Measurements from ENCODE around the gene EML2. TPM values are rescaled to one million over a fixed set of nuclear protein-coding genes. Genes with fewer than 3 reads are reported as not detected.
A peak's percentile ranks its signal among the peaks of the same experiment; 100 is the strongest.

Gene EML2
- total RNA-seq, 2 experiments from 2014 or later, result 93.1 to 94.2 TPM

GRCh38 chr19:45600340-45600885 is 38.8 kb downstream of the EML2 start:
- Mint-ChIP-seq H3K4me3 (no peak overlapping the region), H3K9me3 (no peaks in the 10 kb centered on the region), H3K27me3 (peaks cover 74% of the 10 kb centered on the region), H3K36me3 (peaks cover 5% of the 10 kb centered on the region), H3K4me1 (peaks cover 23% of the 10 kb centered on the region), H3K27ac (no peak overlapping the region)
- no peak for DNase-seq
- POLR2A ChIA-PET, result interaction anchor here (0.6 kb wide), 1 partner anchor 7 kb away, joined by 6 read pairs; no protein-coding TSS in a partner anchor
- no peak for ATAC-seq (ENCODE audit: low read depth)

GRCh38 chr19:45599286-45599685 is 39.9 kb downstream of the EML2 start:
- no peak overlapping the region for H3K27ac Mint-ChIP-seq
- H3K4me1 Mint-ChIP-seq, result peaks cover 23% of the 10 kb centered on the region
- no peak for ATAC-seq (ENCODE audit: low read depth)
- H3K36me3 Mint-ChIP-seq, result peaks cover 5% of the 10 kb centered on the region
- H3K4me3 Mint-ChIP-seq, result peak overlapping the region; percentile 11
- H3K9me3 Mint-ChIP-seq, result no peaks in the 10 kb centered on the region
- H3K27me3 Mint-ChIP-seq, result peaks cover 74% of the 10 kb centered on the region
- POLR2A ChIA-PET, result no interaction called here
- no peak for DNase-seq

- POLR2A ChIA-PET, result interaction anchor here (1.0 kb wide), 1 partner anchor 43 kb away, joined by 3 read pairs; no protein-coding TSS in a partner anchor
- peaks cover 5% of the 10 kb centered on the region for H3K36me3 Mint-ChIP-seq
- peak overlapping the region; percentile 17 for H3K4me3 Mint-ChIP-seq
- no peak for DNase-seq
- H3K27me3 Mint-ChIP-seq, result peaks cover 70% of the 10 kb centered on the region
- no peak overlapping the region for H3K27ac Mint-ChIP-seq
- peaks cover 23% of the 10 kb centered on the region for H3K4me1 Mint-ChIP-seq
- no peaks in the 10 kb centered on the region for H3K9me3 Mint-ChIP-seq
- ATAC-seq (ENCODE audit: low read depth), result peak; percentile 17
Observed at GRCh38 chr19:45598267-45599001, 40.8 kb downstream of the EML2 start.

- POLR2A ChIA-PET, result interaction anchor here (0.7 to 1.0 kb wide), 2 partner anchors 44 to 87 kb away, joined by 3 read pairs; no protein-coding TSS in a partner anchor
- H3K36me3 Mint-ChIP-seq, result peaks cover 3% of the 10 kb centered on the region
- ATAC-seq (ENCODE audit: low read depth), result no peak
- peaks cover 62% of the 10 kb centered on the region for H3K27me3 Mint-ChIP-seq
- H3K4me3 Mint-ChIP-seq, result no peak overlapping the region
- H3K4me1 Mint-ChIP-seq, result peaks cover 22% of the 10 kb centered on the region
- no peak overlapping the region for H3K27ac Mint-ChIP-seq
- H3K9me3 Mint-ChIP-seq, result no peaks in the 10 kb centered on the region
- no peak for DNase-seq
Observed at GRCh38 chr19:45597425-45598111, 41.6 kb downstream of the EML2 start.

GRCh38 chr19:45595814-45596213 is 43.4 kb downstream of the EML2 start:
- H3K36me3 Mint-ChIP-seq, result no peaks in the 10 kb centered on the region
- peaks cover 53% of the 10 kb centered on the region for H3K27me3 Mint-ChIP-seq
- no peak overlapping the region for H3K27ac Mint-ChIP-seq
- no peak overlapping the region for H3K4me3 Mint-ChIP-seq
- POLR2A ChIA-PET, result interaction anchor here (0.6 kb wide), 1 partner anchor 43 kb away, joined by 3 read pairs; the partner anchor contains the start of gene EML2
- DNase-seq, result no peak
- ATAC-seq (ENCODE audit: low read depth), result no peak
- H3K9me3 Mint-ChIP-seq, result no peaks in the 10 kb centered on the region
- H3K4me1 Mint-ChIP-seq, result peaks cover 22% of the 10 kb centered on the region

- ATAC-seq (ENCODE audit: low read depth), result no peak
- H3K27ac Mint-ChIP-seq, result no peak overlapping the region
- POLR2A ChIA-PET, result interaction anchor here (0.6 to 0.7 kb wide), 2 partner anchors 7 to 86 kb away, joined by 4 to 6 read pairs; no protein-coding TSS in a partner anchor
- no peak overlapping the region for H3K4me3 Mint-ChIP-seq
- H3K36me3 Mint-ChIP-seq, result no peaks in the 10 kb centered on the region
- H3K9me3 Mint-ChIP-seq, result no peaks in the 10 kb centered on the region
- H3K27me3 Mint-ChIP-seq, result peaks cover 50% of the 10 kb centered on the region
- peaks cover 12% of the 10 kb centered on the region for H3K4me1 Mint-ChIP-seq
- no peak for DNase-seq
Observed at GRCh38 chr19:45593520-45593919, 45.7 kb downstream of the EML2 start.

- Mint-ChIP-seq H3K27ac (no peak overlapping the region), H3K27me3 (peaks cover 39% of the 10 kb centered on the region), H3K4me1 (peaks cover 7% of the 10 kb centered on the region), H3K36me3 (no peaks in the 10 kb centered on the region), H3K9me3 (no peaks in the 10 kb centered on the region), H3K4me3 (no peak overlapping the region)
- peak; percentile 25 for ATAC-seq (ENCODE audit: low read depth)
- DNase-seq, result no peak
- POLR2A ChIA-PET, result no interaction called here
Observed at GRCh38 chr19:45592366-45592765, 46.8 kb downstream of the EML2 start.

- Mint-ChIP-seq H3K4me3 (no peak overlapping the region), H3K4me1 (peaks cover 7% of the 10 kb centered on the region), H3K27ac (no peak overlapping the region), H3K36me3 (no peaks in the 10 kb centered on the region), H3K27me3 (peaks cover 33% of the 10 kb centered on the region), H3K9me3 (no peaks in the 10 kb centered on the region)
- POLR2A ChIA-PET, result no interaction called here
- ATAC-seq (ENCODE audit: low read depth) (no peak), DNase-seq (no peak)
Observed at GRCh38 chr19:45591638-45592005, 47.6 kb downstream of the EML2 start.

GRCh38 chr19:45591004-45591637 is 48.1 kb downstream of the EML2 start:
- Mint-ChIP-seq H3K4me1 (peaks cover 7% of the 10 kb centered on the region), H3K4me3 (no peak overlapping the region), H3K36me3 (no peaks in the 10 kb centered on the region), H3K27me3 (peaks cover 29% of the 10 kb centered on the region), H3K9me3 (no peaks in the 10 kb centered on the region), H3K27ac (no peak overlapping the region)
- ATAC-seq (ENCODE audit: low read depth), result peak; percentile 60
- DNase-seq, result peak; percentile 53
- POLR2A ChIA-PET, result no interaction called here

- H3K27me3 Mint-ChIP-seq, result peaks cover 25% of the 10 kb centered on the region
- no peaks in the 10 kb centered on the region for H3K36me3 Mint-ChIP-seq
- H3K4me1 Mint-ChIP-seq, result peaks cover 9% of the 10 kb centered on the region
- ATAC-seq (ENCODE audit: low read depth) (no peak), DNase-seq (no peak)
- H3K4me3 Mint-ChIP-seq, result no peak overlapping the region
- H3K9me3 Mint-ChIP-seq, result no peaks in the 10 kb centered on the region
- POLR2A ChIA-PET, result no interaction called here
- H3K27ac Mint-ChIP-seq, result no peak overlapping the region
Observed at GRCh38 chr19:45590300-45591003, 48.7 kb downstream of the EML2 start.

- H3K27ac Mint-ChIP-seq, result peak overlapping the region; percentile 40
- no peaks in the 10 kb centered on the region for H3K36me3 Mint-ChIP-seq
- H3K4me3 Mint-ChIP-seq, result no peak overlapping the region
- peaks cover 13% of the 10 kb centered on the region for H3K4me1 Mint-ChIP-seq
- H3K27me3 Mint-ChIP-seq, result peaks cover 25% of the 10 kb centered on the region
- POLR2A ChIA-PET, result no interaction called here
- DNase-seq (no peak), ATAC-seq (ENCODE audit: low read depth) (no peak)
- H3K9me3 Mint-ChIP-seq, result no peaks in the 10 kb centered on the region
Observed at GRCh38 chr19:45589768-45590167, 49.4 kb downstream of the EML2 start.

- H3K27me3 Mint-ChIP-seq, result peaks cover 25% of the 10 kb centered on the region
- no peak overlapping the region for H3K27ac Mint-ChIP-seq
- peaks cover under 1% of the 10 kb centered on the region for H3K36me3 Mint-ChIP-seq
- H3K4me1 Mint-ChIP-seq, result peaks cover 15% of the 10 kb centered on the region
- POLR2A ChIA-PET, result interaction anchor here (0.6 kb wide), 1 partner anchor 16 kb away, joined by 3 read pairs; no protein-coding TSS in a partner anchor
- DNase-seq (no peak), ATAC-seq (ENCODE audit: low read depth) (no peak)
- no peaks in the 10 kb centered on the region for H3K9me3 Mint-ChIP-seq
- no peak overlapping the region for H3K4me3 Mint-ChIP-seq
Observed at GRCh38 chr19:45587873-45588272, 51.3 kb downstream of the EML2 start.

GRCh38 chr19:45585158-45585577 is 54.0 kb downstream of the EML2 start:
- Mint-ChIP-seq H3K4me1 (peaks cover 8% of the 10 kb centered on the region), H3K4me3 (peak overlapping the region; percentile 93), H3K27ac (peak overlapping the region; percentile 94), H3K9me3 (no peaks in the 10 kb centered on the region), H3K36me3 (peaks cover 9% of the 10 kb centered on the region), H3K27me3 (peaks cover 14% of the 10 kb centered on the region)
- ATAC-seq (ENCODE audit: low read depth) (no peak), DNase-seq (no peak)
- POLR2A ChIA-PET, result interaction anchor here (1.8 to 3.7 kb wide), 2 partner anchors 57 to 77 kb away, joined by 4 to 16 read pairs; no protein-coding TSS in a partner anchor
